RWPE2 (cell line): ENCODE measurements around the gene PCAT6.
A peak's percentile ranks its signal among the peaks of the same experiment; 100 is the strongest.

Experiments
- ATAC-seq: fragments of 200-7000 bp; cut with Tn5 transposase; 3 replicates; pipeline ENCODE4 v1.9.1; 2021; ENCODE audit warnings: low read depth
- DNase-seq: peaks from one replicate; pipeline ENCODE4 v3.0.0-alpha.2; 2020; ENCODE audit warnings: low spot score
- H3K27ac ChIP-seq: fragments of 450-650 bp; 2 replicates; pipeline ENCODE4 v1.5.1; 2017; ENCODE audit warnings: mild to moderate bottlenecking; ENCODE audit not compliant: poor library complexity, severe bottlenecking
- H3K27me3 ChIP-seq: fragments of 250-450 bp; sonication (Bioruptor Pico); 2 replicates; pipeline ENCODE4 v1.5.1; 2021; ENCODE audit warnings: mild to moderate bottlenecking, moderate library complexity; ENCODE audit not compliant: insufficient read depth, poor library complexity, severe bottlenecking
- H3K36me3 ChIP-seq: fragments of 250-450 bp; sonication (Bioruptor Pico); 2 replicates; pipeline ENCODE4 v1.5.1; 2020; ENCODE audit warnings: low read depth, mild to moderate bottlenecking, moderate library complexity
- H3K4me1 ChIP-seq: fragments of 250-450 bp; sonication (Bioruptor Pico); 2 replicates; pipeline ENCODE4 v1.5.1; 2021; ENCODE audit warnings: mild to moderate bottlenecking, moderate library complexity; ENCODE audit not compliant: insufficient read depth, poor library complexity, severe bottlenecking
- H3K4me3 ChIP-seq: fragments of 250-450 bp; sonication (Bioruptor Pico); 2 replicates; pipeline ENCODE4 v1.5.1; 2021; ENCODE audit warnings: mild to moderate bottlenecking, moderate library complexity; ENCODE audit not compliant: severe bottlenecking
- H3K9me3 ChIP-seq: fragments of 250-450 bp; sonication (Bioruptor Pico); 2 replicates; pipeline ENCODE4 v1.5.1; 2021; ENCODE audit warnings: mild to moderate bottlenecking, moderate library complexity; ENCODE audit not compliant: severe bottlenecking
- CTCF ChIP-seq: fragments of 450-650 bp; IDR thresholded peaks from one replicate; pipeline ENCODE4 v1.5.1; 2017; ENCODE audit warnings: mild to moderate bottlenecking, moderate library complexity; ENCODE audit not compliant: poor library complexity, severe bottlenecking

PCAT6 gene

GRCh38 chr1:202810615-202811295 lies at the start of gene PCAT6:
TSS of gene PCAT6 (plus strand) at chr1:202810954.
- Histone ChIP-seq H3K27ac (peak within 1 kb of the TSS; percentile 35), H3K36me3 (no peaks in the 10 kb centered on the region), H3K27me3 (no peaks in the 10 kb centered on the region), H3K4me1 (peaks cover 13% of the 10 kb centered on the region), H3K4me3 (peak within 1 kb of the TSS; percentile 65), H3K9me3 (no peaks in the 10 kb centered on the region)
- DNase-seq (peak; percentile 92), ATAC-seq (peak; percentile 78)
- no peak for TF ChIP-seq CTCF

GRCh38 chr1:202762019-202762418 lies 48.7 kb upstream of the PCAT6 start:
- H3K4me3 ChIP-seq: no peak overlapping the region
- TF ChIP-seq CTCF: no peak
- no peak for ATAC-seq

GRCh38 chr1:202765721-202766120 lies 45.0 kb upstream of the PCAT6 start:
- DNase-seq: no peak
- Histone ChIP-seq H3K4me3 (no peak overlapping the region), H3K27me3 (no peaks in the 10 kb centered on the region), H3K36me3 (peaks cover 88% of the 10 kb centered on the region), H3K9me3 (no peaks in the 10 kb centered on the region), H3K27ac (no peak overlapping the region), H3K4me1 (no peaks in the 10 kb centered on the region)
- TF ChIP-seq CTCF: no peak
- no peak for ATAC-seq

More at GRCh38 chr1:202762019-202762418, 48.7 kb upstream of the PCAT6 start:
- H3K36me3 ChIP-seq: peaks cover 100% of the 10 kb centered on the region
- H3K4me1 ChIP-seq: no peaks in the 10 kb centered on the region
- no peak for DNase-seq
- H3K9me3 ChIP-seq: no peaks in the 10 kb centered on the region
- H3K27ac ChIP-seq: no peak overlapping the region
- no peaks in the 10 kb centered on the region for H3K27me3 ChIP-seq

- Histone ChIP-seq H3K4me3 (no peak overlapping the region), H3K27me3 (no peaks in the 10 kb centered on the region), H3K27ac (no peak overlapping the region), H3K4me1 (no peaks in the 10 kb centered on the region), H3K9me3 (no peaks in the 10 kb centered on the region), H3K36me3 (peaks cover 87% of the 10 kb centered on the region)
- TF ChIP-seq CTCF: no peak
- ATAC-seq: no peak
- no peak for DNase-seq
Measured at GRCh38 chr1:202770135-202770534, 40.6 kb upstream of the PCAT6 start.

GRCh38 chr1:202781180-202781579 lies 29.6 kb upstream of the PCAT6 start:
- TF ChIP-seq CTCF: no peak
- no peak overlapping the region for H3K27ac ChIP-seq
- H3K27me3 ChIP-seq: no peaks in the 10 kb centered on the region
- H3K9me3 ChIP-seq: no peaks in the 10 kb centered on the region
- no peak for DNase-seq
- H3K4me3 ChIP-seq: no peak overlapping the region
- no peaks in the 10 kb centered on the region for H3K4me1 ChIP-seq
- no peak for ATAC-seq
- H3K36me3 ChIP-seq: peaks cover 9% of the 10 kb centered on the region
